CD4-positive, alpha-beta T cell treated with Interferon gamma for 1 hour (primary cell): ENCODE results near the gene ZSWIM5.
"Not testable (repeated sequence)": the region's sequence is repeated elsewhere in the genome, so short reads cannot be mapped to it uniquely, and the experiment has no call there.

ENCODE experiments used
- DNase-seq: peaks from one replicate; pipeline ENCODE4 v3.0.0-alpha.2; 2020

The ZSWIM5 gene

GRCh38 chr1:45205910-45206721 is at the start of gene ZSWIM5:
Gene ZSWIM5 (minus strand): TSS chr1:45206605. CDS start chr1:45206350, 255 bp downstream.
- peak; percentile 67 for DNase-seq

- no peak for DNase-seq
Observed at GRCh38 chr1:45254490-45254889, 48.1 kb upstream of the ZSWIM5 start.

GRCh38 chr1:45250544-45250943 is 44.1 kb upstream of the ZSWIM5 start:
- DNase-seq, result no peak

GRCh38 chr1:45248004-45248403 is 41.6 kb upstream of the ZSWIM5 start:
- DNase-seq, result not testable (repeated sequence)

GRCh38 chr1:45246760-45247159 is 40.4 kb upstream of the ZSWIM5 start:
- no peak for DNase-seq

- not testable (repeated sequence) for DNase-seq
Observed at GRCh38 chr1:45246359-45246758, 40.0 kb upstream of the ZSWIM5 start.

- DNase-seq, result no peak
Observed at GRCh38 chr1:45244660-45245059, 38.3 kb upstream of the ZSWIM5 start.

- DNase-seq, result no peak
Observed at GRCh38 chr1:45243476-45244343, 37.3 kb upstream of the ZSWIM5 start.

GRCh38 chr1:45238846-45239245 is 32.4 kb upstream of the ZSWIM5 start:
- no peak for DNase-seq

GRCh38 chr1:45236136-45236535 is 29.7 kb upstream of the ZSWIM5 start:
- DNase-seq, result no peak

GRCh38 chr1:45230537-45230936 is 24.1 kb upstream of the ZSWIM5 start:
- DNase-seq, result no peak

GRCh38 chr1:45225598-45225997 is 19.2 kb upstream of the ZSWIM5 start:
- no peak for DNase-seq

GRCh38 chr1:45223710-45224109 is 17.3 kb upstream of the ZSWIM5 start:
- DNase-seq, result not testable (repeated sequence)

- no peak for DNase-seq
Observed at GRCh38 chr1:45221716-45222115, 15.3 kb upstream of the ZSWIM5 start.

GRCh38 chr1:45216861-45217260 is 10.5 kb upstream of the ZSWIM5 start:
- no peak for DNase-seq

- DNase-seq, result no peak
Observed at GRCh38 chr1:45216200-45216541, 9.8 kb upstream of the ZSWIM5 start.

- DNase-seq, result no peak
Observed at GRCh38 chr1:45215485-45216199, 9.2 kb upstream of the ZSWIM5 start.

GRCh38 chr1:45213892-45214291 is 7.5 kb upstream of the ZSWIM5 start:
- DNase-seq, result no peak

- DNase-seq, result no peak
Observed at GRCh38 chr1:45211076-45211475, 4.7 kb upstream of the ZSWIM5 start.

- no peak for DNase-seq
Observed at GRCh38 chr1:45206808-45207623, 611 bp upstream of the ZSWIM5 start.

GRCh38 chr1:45205011-45205909 is 1.1 kb downstream of the ZSWIM5 start:
- DNase-seq, result peak; percentile 5
